K562 (cell line): Measurements from ENCODE around the gene NUP107. TPM values are rescaled to one million over a fixed set of nuclear protein-coding genes. Genes with fewer than 3 reads are reported as not detected.

ENCODE experiments used
- BRD4 ChIP-seq: fragments of 200-600 bp; sonication (generic); IDR thresholded peaks from 2 replicates; pipeline ENCODE4 v1.6.1; 2017; ENCODE audit warnings: inconsistent platforms
- CREB5 ChIP-seq: fragments of 250-450 bp; sonication (Bioruptor Pico); IDR thresholded peaks from 2 replicates; pipeline ENCODE4 v1.5.0; 2020; ENCODE audit warnings: mild to moderate bottlenecking
- ETV5 ChIP-seq: sonication (generic); formaldehyde crosslinking; IDR thresholded peaks from 2 replicates; pipeline ENCODE4 v1.4.0; 2020; ENCODE audit warnings: low read depth, mild to moderate bottlenecking, missing genetic modification reagents
- GTF2E2 ChIP-seq: fragments of 200-800 bp; sonication (Bioruptor generic); IDR thresholded peaks from 2 replicates; pipeline ENCODE4 v1.6.1; 2016; ENCODE audit warnings: missing genetic modification characterization, missing compliant biosample characterization
- HSF4 ChIP-seq: fragments of 250-450 bp; sonication (Bioruptor Pico); IDR thresholded peaks from 2 replicates; pipeline ENCODE4 v2.1.2; 2022; ENCODE audit warnings: mild to moderate bottlenecking, moderate library complexity, borderline replicate concordance
- MCM2 ChIP-seq: fragments of 450-650 bp; IDR thresholded peaks from 2 replicates; pipeline ENCODE4 v1.6.1; 2017; ENCODE audit warnings: low read depth, mild to moderate bottlenecking
- NRF1 ChIP-seq, 2 experiments: fragments of 450-650 bp; IDR thresholded peaks in 1 of 2; conservative IDR thresholded peaks in 1 of 2; 2 replicates each; pipeline ENCODE4 v1.6.1; 2014; ENCODE audit warnings: mild to moderate bottlenecking in 2 of 2
- PPARD ChIP-seq: fragments of 250-450 bp; sonication (Bioruptor Pico); IDR thresholded peaks from 2 replicates; pipeline ENCODE4 v1.8.0; 2022; ENCODE audit warnings: inconsistent platforms, mild to moderate bottlenecking, moderate library complexity
- PYGO2 ChIP-seq: fragments of 450-650 bp; IDR thresholded peaks from 2 replicates; pipeline ENCODE4 v1.6.1; 2016; ENCODE audit warnings: mild to moderate bottlenecking, missing genetic modification characterization, moderate library complexity, missing compliant biosample characterization
- TEAD4 ChIP-seq, 2 experiments: sonication (generic) in 1 of 2; formaldehyde crosslinking in 1 of 2; IDR thresholded peaks; 2 replicates each; pipeline versions ENCODE4 v1.6.1 to v1.8.0; 2012 to 2022; ENCODE audit warnings: borderline replicate concordance in 1 of 2, inconsistent platforms in 1 of 2, low read length in 1 of 2, mild to moderate bottlenecking in 1 of 2, missing genetic modification reagents in 1 of 2
- XRCC5 ChIP-seq: fragments of 200-400 bp; formaldehyde crosslinking; IDR thresholded peaks from 2 replicates; pipeline ENCODE4 v1.6.1; 2017; ENCODE audit warnings: low read depth, mild to moderate bottlenecking, low read length
- ZFPM2 ChIP-seq: fragments of 250-450 bp; sonication (Bioruptor Pico); IDR thresholded peaks from 2 replicates; pipeline ENCODE4 v1.5.1; 2022; ENCODE audit warnings: mild to moderate bottlenecking
- ZNF140 ChIP-seq: fragments of 250-450 bp; sonication (Bioruptor Pico); IDR thresholded peaks from 2 replicates; pipeline ENCODE4 v1.8.0; 2021; ENCODE audit warnings: moderate library complexity, mild to moderate bottlenecking, inconsistent platforms
- ZNF217 ChIP-seq: sonication (generic); formaldehyde crosslinking; IDR thresholded peaks from 2 replicates; pipeline ENCODE4 v1.8.0; 2022; ENCODE audit warnings: mild to moderate bottlenecking, missing genetic modification reagents
- ZNF518B ChIP-seq: fragments of 250-450 bp; sonication (Bioruptor Pico); IDR thresholded peaks from 2 replicates; pipeline ENCODE4 v1.5.0; 2021; ENCODE audit warnings: mild to moderate bottlenecking, moderate library complexity
- ZNF57 ChIP-seq: fragments of 450-650 bp; formaldehyde crosslinking; IDR thresholded peaks from 2 replicates; pipeline ENCODE4 v1.4.0; 2020; ENCODE audit warnings: mild to moderate bottlenecking, moderate library complexity
- ZNF583 ChIP-seq: fragments of 250-450 bp; sonication (Bioruptor Pico); IDR thresholded peaks from 2 replicates; pipeline ENCODE4 v1.4.0; 2020
- ZSCAN32 ChIP-seq: fragments of 450-650 bp; formaldehyde crosslinking; IDR thresholded peaks from 2 replicates; pipeline ENCODE4 v1.4.0; 2020; ENCODE audit warnings: mild to moderate bottlenecking, moderate library complexity
- polyA plus RNA-seq, 8 experiments: library from polyadenylated mRNA; depleted of rRNA in 4 of 8; stranded (reverse) in 5 of 8; unstranded in 3 of 8; fragments of >200 nt; fragmentation: Nextera tagmentation in 2 of 8; fragmentation: Illumina TruSeq in 1 of 8; extraction: Ambion mirVana in 2 of 8; extraction: Trizol in 1 of 8; gene quantifications; 2 replicates each; pipeline versions ENCODE4 v1.2.1 to v1.2.3, GENCODE V29; 2011 to 2014; ENCODE audit warnings: inconsistent platforms in 1 of 8, missing spikeins in 1 of 8
- total RNA-seq, 7 experiments: library from RNA; depleted of rRNA in 6 of 7; stranded (reverse); fragments of >200 nt in 6 of 7; fragmentation: Illumina TruSeq in 2 of 7; extraction: Trizol in 2 of 7; gene quantifications; 2 replicates each; pipeline versions ENCODE4 v1.2.1 to v1.2.3, GENCODE V29; 2011 to 2021; ENCODE audit warnings: low replicate concordance in 1 of 7
- TF ChIP-seq, protein P1 (sequence below): sonication (generic); formaldehyde crosslinking; IDR thresholded peaks from 2 replicates; pipeline ENCODE4 v1.8.0; 2022; ENCODE audit warnings: mild to moderate bottlenecking, low read depth, missing genetic modification reagents
- TF ChIP-seq, protein P2 (sequence below): fragments of 450-650 bp; IDR thresholded peaks from 2 replicates; pipeline ENCODE4 v1.6.1; 2016; ENCODE audit warnings: borderline replicate concordance

Gene NUP107
- total and polyA plus RNA-seq, 9 of the 15 experiments (the other 6 are each of a cell fraction or from before 2014, with no cell fraction given), result 129 to 277 (median 199) TPM

- TF ChIP-seq ETV5 (CRISPR knock-in tag) (no peak), GTF2E2 (tag) (no peak), XRCC5 (no peak), BRD4 (no peak), PYGO2 (tag) (no peak), TEAD4 (IDR thresholded peaks at IDR 0.05; ENCODE audit: low read length) (peak; percentile 89), TEAD4 (CRISPR knock-in tag; IDR thresholded peaks at IDR 0.05; ENCODE audit: borderline replicate concordance) (no peak), ZFPM2 (CRISPR knock-in tag) (no peak), PPARD (CRISPR knock-in tag) (no peak), ZNF518B (CRISPR knock-in tag) (no peak), NRF1 (conservative IDR thresholded peaks at IDR 0.05 in 1 of 2, IDR thresholded peaks at IDR 0.05 in 1 of 2) (no peak), ZNF217 (CRISPR knock-in tag) (no peak), MCM2 (no peak), ZNF140 (CRISPR knock-in tag) (no peak), ZNF57 (CRISPR knock-in tag) (no peak), CREB5 (no peak), HSF4 (no peak), ZNF583 (no peak), ZSCAN32 (CRISPR knock-in tag) (no peak)
- TF ChIP-seq, protein P1, sequence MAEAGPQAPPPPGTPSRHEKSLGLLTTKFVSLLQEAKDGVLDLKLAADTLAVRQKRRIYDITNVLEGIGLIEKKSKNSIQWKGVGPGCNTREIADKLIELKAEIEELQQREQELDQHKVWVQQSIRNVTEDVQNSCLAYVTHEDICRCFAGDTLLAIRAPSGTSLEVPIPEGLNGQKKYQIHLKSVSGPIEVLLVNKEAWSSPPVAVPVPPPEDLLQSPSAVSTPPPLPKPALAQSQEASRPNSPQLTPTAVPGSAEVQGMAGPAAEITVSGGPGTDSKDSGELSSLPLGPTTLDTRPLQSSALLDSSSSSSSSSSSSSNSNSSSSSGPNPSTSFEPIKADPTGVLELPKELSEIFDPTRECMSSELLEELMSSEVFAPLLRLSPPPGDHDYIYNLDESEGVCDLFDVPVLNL (CRISPR knock-in tag), result no peak
- TF ChIP-seq, protein P2, sequence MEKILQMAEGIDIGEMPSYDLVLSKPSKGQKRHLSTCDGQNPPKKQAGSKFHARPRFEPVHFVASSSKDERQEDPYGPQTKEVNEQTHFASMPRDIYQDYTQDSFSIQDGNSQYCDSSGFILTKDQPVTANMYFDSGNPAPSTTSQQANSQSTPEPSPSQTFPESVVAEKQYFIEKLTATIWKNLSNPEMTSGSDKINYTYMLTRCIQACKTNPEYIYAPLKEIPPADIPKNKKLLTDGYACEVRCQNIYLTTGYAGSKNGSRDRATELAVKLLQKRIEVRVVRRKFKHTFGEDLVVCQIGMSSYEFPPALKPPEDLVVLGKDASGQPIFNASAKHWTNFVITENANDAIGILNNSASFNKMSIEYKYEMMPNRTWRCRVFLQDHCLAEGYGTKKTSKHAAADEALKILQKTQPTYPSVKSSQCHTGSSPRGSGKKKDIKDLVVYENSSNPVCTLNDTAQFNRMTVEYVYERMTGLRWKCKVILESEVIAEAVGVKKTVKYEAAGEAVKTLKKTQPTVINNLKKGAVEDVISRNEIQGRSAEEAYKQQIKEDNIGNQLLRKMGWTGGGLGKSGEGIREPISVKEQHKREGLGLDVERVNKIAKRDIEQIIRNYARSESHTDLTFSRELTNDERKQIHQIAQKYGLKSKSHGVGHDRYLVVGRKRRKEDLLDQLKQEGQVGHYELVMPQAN, result no peak
Observed at GRCh38 chr12:68771223-68771925, 84.6 kb downstream of the NUP107 start (continued).
